ENCODE results near the gene CDC27. TPM values are rescaled to one million over a fixed set of nuclear protein-coding genes. Genes with fewer than 3 reads are reported as not detected.
"Not testable (repeated sequence)": the region's sequence is repeated elsewhere in the genome, so short reads cannot be mapped to it uniquely, and the experiment has no call there.

CDC27 gene
- total RNA-seq, 6 experiments from 2014 or later = 27.5 to 50.4 (median 32.9) TPM

DNA sequence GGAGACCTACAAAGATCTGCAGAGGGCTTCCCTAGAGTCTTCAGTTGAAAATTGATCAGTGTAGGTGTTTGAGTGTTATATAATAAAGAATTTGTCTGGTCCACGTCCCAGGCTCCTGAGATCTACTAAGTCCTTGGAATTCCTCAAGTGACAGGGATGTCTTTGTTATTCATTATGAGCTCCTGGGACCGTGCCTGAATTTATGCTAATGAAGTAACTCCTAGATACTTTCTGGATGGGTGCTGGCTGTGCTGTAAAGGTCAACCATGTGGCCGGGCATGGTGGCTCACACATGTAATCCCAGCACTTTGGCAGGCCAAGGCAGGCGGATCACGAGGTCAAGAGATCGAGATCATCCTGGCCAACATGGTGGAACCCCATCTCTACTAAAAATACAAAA, 43.7 kb downstream of the CDC27 start:
- Histone ChIP-seq H3K4me1 (no peaks in the 10 kb centered on the region), H3K27ac (no peak overlapping the region), H3K9me3 (no peaks in the 10 kb centered on the region), H3K36me3 (peaks cover 0 to 77% (median 20%) of the 10 kb centered on the region in 4 donors), H3K4me3 (no peak overlapping the region), H3K27me3 (no peaks in the 10 kb centered on the region)
- 82% methylated on average over 4 of the region's 6 CpGs for WGBS (ENCODE audit: insufficient coverage, low coverage, low lambda C conversion rate, missing lambda C conversion rate)
- DNase-seq (no peak), ATAC-seq (no peak)
- TF ChIP-seq, protein P1, sequence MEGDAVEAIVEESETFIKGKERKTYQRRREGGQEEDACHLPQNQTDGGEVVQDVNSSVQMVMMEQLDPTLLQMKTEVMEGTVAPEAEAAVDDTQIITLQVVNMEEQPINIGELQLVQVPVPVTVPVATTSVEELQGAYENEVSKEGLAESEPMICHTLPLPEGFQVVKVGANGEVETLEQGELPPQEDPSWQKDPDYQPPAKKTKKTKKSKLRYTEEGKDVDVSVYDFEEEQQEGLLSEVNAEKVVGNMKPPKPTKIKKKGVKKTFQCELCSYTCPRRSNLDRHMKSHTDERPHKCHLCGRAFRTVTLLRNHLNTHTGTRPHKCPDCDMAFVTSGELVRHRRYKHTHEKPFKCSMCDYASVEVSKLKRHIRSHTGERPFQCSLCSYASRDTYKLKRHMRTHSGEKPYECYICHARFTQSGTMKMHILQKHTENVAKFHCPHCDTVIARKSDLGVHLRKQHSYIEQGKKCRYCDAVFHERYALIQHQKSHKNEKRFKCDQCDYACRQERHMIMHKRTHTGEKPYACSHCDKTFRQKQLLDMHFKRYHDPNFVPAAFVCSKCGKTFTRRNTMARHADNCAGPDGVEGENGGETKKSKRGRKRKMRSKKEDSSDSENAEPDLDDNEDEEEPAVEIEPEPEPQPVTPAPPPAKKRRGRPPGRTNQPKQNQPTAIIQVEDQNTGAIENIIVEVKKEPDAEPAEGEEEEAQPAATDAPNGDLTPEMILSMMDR (IDR thresholded peaks at IDR 0.05) = no peak
- no peak for TF ChIP-seq POLR2A (IDR thresholded peaks at IDR 0.05)
- intact Hi-C loops (cut with DNase I) = no loop called here

DNA sequence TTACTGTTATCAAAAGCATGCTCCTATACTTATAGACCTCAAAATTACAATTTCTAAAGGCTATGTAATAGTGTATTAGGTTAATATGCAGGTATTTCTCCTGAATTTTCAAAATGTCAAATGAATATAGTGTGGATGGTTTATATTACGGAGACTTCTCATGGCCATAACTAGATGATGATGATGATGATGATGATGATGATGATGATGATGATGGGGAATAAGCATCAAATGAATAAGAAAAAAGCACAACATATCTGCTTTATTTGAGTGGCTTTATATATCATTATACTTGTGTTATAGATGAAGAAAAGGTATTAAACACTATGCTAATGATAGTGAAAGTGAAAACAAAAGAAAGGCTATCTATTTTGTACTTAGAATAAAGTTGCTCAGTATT, 53.9 kb downstream of the CDC27 start:
- no peaks in the 10 kb centered on the region for H3K9me3 ChIP-seq
- intact Hi-C loops (cut with DNase I) = no loop called here
- no peak for DNase-seq
- no peak for ATAC-seq
- no peak for TF ChIP-seq POLR2A (IDR thresholded peaks at IDR 0.05)
- TF ChIP-seq, protein P1 (IDR thresholded peaks at IDR 0.05) = no peak
- no peak overlapping the region for H3K4me3 ChIP-seq
- peaks cover 0 to 43% (median 21%) of the 10 kb centered on the region in 4 donors for H3K36me3 ChIP-seq
- WGBS (ENCODE audit: insufficient coverage, low coverage, low lambda C conversion rate, missing lambda C conversion rate) = 100% methylated on average over 1 of the region's 1 CpG
- H3K27ac ChIP-seq = no peak overlapping the region
- no peaks in the 10 kb centered on the region for H3K4me1 ChIP-seq
- no peaks in the 10 kb centered on the region for H3K27me3 ChIP-seq

DNA sequence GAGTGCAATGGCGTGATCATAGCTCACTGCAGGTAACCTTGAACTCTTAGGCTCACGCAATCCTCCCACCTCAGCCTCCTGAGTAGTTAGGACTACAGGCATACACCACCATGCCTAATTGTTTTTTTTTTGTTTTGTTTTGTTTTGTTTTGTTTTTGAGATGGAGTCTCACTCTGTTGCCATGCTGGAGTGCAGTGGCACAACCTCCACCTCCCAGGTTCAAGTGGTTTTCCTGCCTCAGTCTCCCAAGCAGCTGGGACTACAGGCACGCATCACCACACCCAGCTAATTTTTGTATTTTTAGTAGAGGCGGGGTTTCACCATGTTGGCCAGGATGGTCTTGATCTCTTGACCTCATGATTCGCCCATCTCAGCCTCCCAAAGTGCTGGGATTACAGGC, 54.7 kb downstream of the CDC27 start:
- peaks cover 4 to 49% (median 16%) of the 10 kb centered on the region in 4 donors for H3K36me3 ChIP-seq
- DNase-seq; intact Hi-C loops (cut with DNase I); ATAC-seq; H3K27me3 ChIP-seq; H3K9me3 ChIP-seq; H3K4me1 ChIP-seq; H3K4me3 ChIP-seq; H3K27ac ChIP-seq: not testable (repeated sequence)
- 69% methylated on average over 2 of the region's 5 CpGs for WGBS (ENCODE audit: insufficient coverage, low coverage, low lambda C conversion rate, missing lambda C conversion rate)

DNA sequence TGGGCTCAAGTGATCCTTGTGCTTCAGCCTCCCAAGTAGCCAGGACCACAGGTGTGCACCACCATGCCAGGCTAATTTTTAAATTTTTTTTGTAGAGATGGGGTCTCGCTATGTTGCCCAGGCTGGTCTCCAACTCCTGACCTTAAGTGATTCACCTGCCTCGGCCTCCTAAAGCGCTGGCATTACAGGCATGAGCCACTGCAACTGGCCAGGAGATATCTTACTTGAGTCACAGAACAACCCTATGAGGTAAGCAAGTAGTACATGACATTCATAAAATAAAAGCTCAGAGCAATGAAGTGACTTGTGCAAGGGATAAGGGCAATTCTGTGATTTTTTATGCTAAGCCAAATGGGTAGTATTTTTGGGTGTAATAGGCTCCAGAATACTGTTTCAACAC, 57.3 kb downstream of the CDC27 start:
- no peaks in the 10 kb centered on the region for H3K9me3 ChIP-seq
- H3K27me3 ChIP-seq = no peaks in the 10 kb centered on the region
- TF ChIP-seq, protein P1 (IDR thresholded peaks at IDR 0.05) = no peak
- TF ChIP-seq POLR2A (IDR thresholded peaks at IDR 0.05) = no peak
- peaks cover 4 to 39% (median 13%) of the 10 kb centered on the region in 4 donors for H3K36me3 ChIP-seq
- WGBS (ENCODE audit: insufficient coverage, low coverage, low lambda C conversion rate, missing lambda C conversion rate) = no CpG with 5 or more reads among the region's 3 CpGs
- H3K4me1 ChIP-seq = no peaks in the 10 kb centered on the region
- ATAC-seq (no peak), DNase-seq (no peak)
- H3K27ac ChIP-seq = no peak overlapping the region
- intact Hi-C loops (cut with DNase I) = no loop called here
- no peak overlapping the region for H3K4me3 ChIP-seq

DNA sequence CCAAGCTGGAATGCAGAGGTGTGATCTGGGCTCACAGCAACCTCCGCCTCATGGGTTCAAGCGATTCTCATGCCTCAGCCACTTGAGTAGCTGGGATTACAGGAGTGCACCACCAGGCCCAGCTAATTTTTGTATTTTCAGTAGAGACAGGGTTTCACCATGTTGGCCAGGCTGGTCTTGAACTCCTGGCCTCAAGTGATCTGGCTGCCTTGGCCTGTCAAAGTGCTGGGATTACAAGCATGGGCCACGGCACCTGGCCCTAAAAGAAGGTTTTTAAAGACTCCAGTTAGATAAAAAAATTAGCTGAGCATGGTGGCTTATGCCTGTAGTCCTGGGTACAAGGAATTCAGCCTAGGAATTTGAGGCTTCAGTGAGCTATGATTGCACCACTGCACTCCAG, 62.3 kb downstream of the CDC27 start:
- H3K4me3 ChIP-seq; intact Hi-C loops (cut with DNase I); DNase-seq; ATAC-seq; H3K27me3 ChIP-seq; H3K4me1 ChIP-seq; H3K9me3 ChIP-seq; H3K27ac ChIP-seq: not testable (repeated sequence)
- 95% methylated on average over 3 of the region's 3 CpGs for WGBS (ENCODE audit: insufficient coverage, low coverage, low lambda C conversion rate, missing lambda C conversion rate)
- peaks cover 4 to 37% (median 13%) of the 10 kb centered on the region in 4 donors for H3K36me3 ChIP-seq

DNA sequence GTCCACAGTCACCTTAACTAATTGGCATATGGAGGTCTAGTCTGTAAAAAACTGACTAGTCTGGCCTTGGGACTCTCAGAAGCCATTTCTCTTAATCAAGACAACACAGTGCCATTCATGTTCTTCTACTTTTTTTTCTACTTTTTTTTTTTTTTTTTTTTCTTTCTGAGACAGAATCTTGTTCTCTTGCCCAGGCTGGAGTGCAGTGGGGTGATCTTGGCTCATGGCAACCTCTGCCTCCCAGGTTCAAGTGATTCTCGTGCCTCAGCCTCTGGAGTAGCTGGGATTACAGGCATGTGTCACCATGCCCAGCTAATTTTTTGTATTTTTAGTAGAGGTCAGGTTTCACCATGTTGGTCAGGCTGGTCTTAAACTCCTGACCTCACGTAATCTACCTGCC, 65.8 kb downstream of the CDC27 start:
- H3K27ac ChIP-seq; H3K27me3 ChIP-seq; H3K9me3 ChIP-seq; ATAC-seq; H3K4me3 ChIP-seq; DNase-seq; H3K4me1 ChIP-seq; intact Hi-C loops (cut with DNase I): not testable (repeated sequence)
- WGBS (ENCODE audit: insufficient coverage, low coverage, low lambda C conversion rate, missing lambda C conversion rate) = 100% methylated on average over 1 of the region's 2 CpGs
- H3K36me3 ChIP-seq = peaks cover 0 to 24% (median 4%) of the 10 kb centered on the region in 4 donors

All from right lobe of liver (tissue), 6 donors.